Prostate gland (tissue), 2 donors: Measurements from ENCODE around the gene SDS. TPM values are rescaled to one million over a fixed set of nuclear protein-coding genes. Genes with fewer than 3 reads are reported as not detected.

ENCODE experiments used
- DNase-seq: peaks from one replicate; pipeline ENCODE4 v3.0.0-alpha.2; 2019; ENCODE audit warnings: low spot score
- H3K27ac ChIP-seq, 2 donors: fragments of 200-600 bp; sonication (generic); 2 replicates each; pipeline ENCODE4 v1.5.1; 2017 to 2019
- H3K27me3 ChIP-seq: fragments of 200-600 bp; sonication (generic); replicated peaks from 2 replicates; pipeline ENCODE4 v1.5.1; 2019; ENCODE audit not compliant: insufficient read depth
- H3K36me3 ChIP-seq, 2 donors: fragments of 200-600 bp; sonication (generic); 1 replicate in 1 of 2; 2 replicates in 1 of 2; pipeline versions ENCODE4 v1.5.1 to v1.8.1; 2017 to 2019
- H3K4me1 ChIP-seq: fragments of 200-600 bp; sonication (generic); replicated peaks from 2 replicates; pipeline ENCODE4 v1.5.1; 2019
- H3K4me3 ChIP-seq, 2 donors: fragments of 200-600 bp; sonication (generic); 2 replicates each; pipeline ENCODE4 v1.5.1; 2017 to 2019
- H3K9me3 ChIP-seq: fragments of 200-600 bp; sonication (generic); 2 replicates; pipeline ENCODE4 v1.5.1; 2017
- CTCF ChIP-seq, 4 experiments: fragments of 200-600 bp in 2 of 4; fragments of 450-650 bp in 2 of 4; sonication (generic) in 2 of 4; IDR thresholded peaks; 1 replicate in 3 of 4; 2 replicates in 1 of 4; pipeline ENCODE4 v1.5.1; 2016 to 2019; ENCODE audit warnings: antibody characterized with exemption in 4 of 4, mild to moderate bottlenecking in 2 of 4, moderate library complexity in 2 of 4
- POLR2A ChIP-seq: fragments of 450-650 bp; IDR thresholded peaks from one replicate; pipeline ENCODE4 v1.6.1; 2016; ENCODE audit warnings: antibody characterized with exemption, mild to moderate bottlenecking
- POLR2AphosphoS5 ChIP-seq: sonication (generic); formaldehyde crosslinking; IDR thresholded peaks from one replicate; pipeline ENCODE4 v1.6.1; 2017; ENCODE audit warnings: antibody characterized with exemption
- WGBS: methylation state at CpG from one replicate; pipeline ENCODE4 v1.1.5; 2018; 5-methylcytosine and 5-hydroxymethylcytosine counted together
- intact Hi-C: fragments of 100-400 bp; cut with DNase I; formaldehyde crosslinking; loops from one replicate; pipeline ENCODE4 v1.14.2; 2022
- total RNA-seq, 2 donors: library from RNA; depleted of rRNA; stranded (reverse); fragments of >200 nt; gene quantifications; one replicate each; pipeline ENCODE4 v1.1.0, GENCODE V29; 2016

The SDS gene
- total RNA-seq, 2 donors from 2014 or later: 0.50 to 0.80 TPM

- Histone ChIP-seq H3K9me3 (no peaks in the 10 kb centered on the region), H3K27ac (no peak overlapping the region), H3K4me3 (no peak overlapping the region), H3K27me3 (no peaks in the 10 kb centered on the region), H3K4me1 (no peaks in the 10 kb centered on the region), H3K36me3 (peaks cover 0 to 6% of the 10 kb centered on the region in 2 donors)
- TF ChIP-seq POLR2AphosphoS5 (no peak), POLR2A (no peak), CTCF (IDR thresholded peaks at IDR 0.05) (no peak)
- no peak for DNase-seq
- intact Hi-C loops: no loop called here
- 85% methylated on average over 3 of the region's 3 CpGs for WGBS
These were observed 12.5 kb downstream of the SDS start for GRCh38 chr12:113391145-113391544.

DNA sequence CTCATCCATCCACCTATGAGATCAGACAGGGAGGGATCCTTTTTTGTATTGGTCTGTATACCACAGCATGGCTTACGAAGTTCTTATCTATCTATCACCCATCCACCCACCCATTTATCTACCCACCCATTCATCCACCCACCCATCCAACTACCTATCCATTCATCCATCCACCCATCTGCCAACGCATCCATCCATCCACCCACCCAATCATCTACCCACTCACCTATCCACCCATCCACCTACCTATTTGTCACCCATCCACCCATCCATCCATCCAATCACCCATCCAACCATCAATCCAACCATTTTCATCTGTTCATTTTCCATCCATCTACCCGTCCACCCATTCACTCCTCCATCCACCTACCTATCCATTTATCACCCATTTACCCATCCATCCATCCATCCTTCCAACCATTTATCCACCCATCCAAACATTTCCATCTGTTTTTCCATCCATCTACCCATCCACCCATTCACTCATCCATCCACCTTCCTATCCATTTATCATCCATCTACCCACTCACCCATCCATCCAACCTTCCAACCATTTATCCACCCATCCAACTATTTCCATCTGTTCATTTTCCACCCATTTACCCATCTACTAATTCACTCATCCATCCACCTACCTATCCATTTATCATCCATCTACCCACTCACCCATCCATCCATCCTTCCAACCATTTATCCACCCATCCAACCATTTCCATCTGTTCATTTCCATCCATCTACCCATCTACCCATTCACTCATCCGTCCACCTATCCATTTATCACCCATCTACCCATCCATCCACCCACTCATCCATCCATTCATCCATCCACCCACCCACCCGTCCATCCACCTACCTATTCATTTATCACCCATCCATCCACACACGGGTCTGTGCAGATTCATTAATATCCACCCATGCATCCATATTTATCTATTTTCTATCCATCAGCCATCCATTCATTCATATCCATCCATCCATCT lies 13.3 kb downstream of the SDS start:
- no peaks in the 10 kb centered on the region for H3K27me3 ChIP-seq
- no peak overlapping the region for H3K4me3 ChIP-seq
- peaks cover 0 to 6% of the 10 kb centered on the region in 2 donors for H3K36me3 ChIP-seq
- H3K27ac ChIP-seq: no peak overlapping the region
- TF ChIP-seq CTCF (IDR thresholded peaks at IDR 0.05) (no peak), POLR2AphosphoS5 (no peak), POLR2A (no peak)
- WGBS: 94% methylated on average over 6 of the region's 6 CpGs
- DNase-seq: no peak
- no peaks in the 10 kb centered on the region for H3K9me3 ChIP-seq
- intact Hi-C loops: no loop called here
- H3K4me1 ChIP-seq: no peaks in the 10 kb centered on the region

GRCh38 chr12:113388351-113388750 lies 15.3 kb downstream of the SDS start:
- H3K27ac ChIP-seq: no peak overlapping the region
- H3K36me3 ChIP-seq: peaks cover 0 to 6% of the 10 kb centered on the region in 2 donors
- 94% methylated on average over 14 of the region's 14 CpGs for WGBS
- intact Hi-C loops: no loop called here
- no peaks in the 10 kb centered on the region for H3K9me3 ChIP-seq
- H3K4me1 ChIP-seq: no peaks in the 10 kb centered on the region
- no peak for DNase-seq
- no peak overlapping the region for H3K4me3 ChIP-seq
- no peaks in the 10 kb centered on the region for H3K27me3 ChIP-seq
- TF ChIP-seq POLR2A (no peak), CTCF (IDR thresholded peaks at IDR 0.05) (no peak), POLR2AphosphoS5 (no peak)

- DNase-seq: no peak
- intact Hi-C loops: no loop called here
- WGBS: 90% methylated on average over 11 of the region's 11 CpGs
- Histone ChIP-seq H3K4me1 (no peaks in the 10 kb centered on the region), H3K27ac (no peak overlapping the region), H3K27me3 (no peaks in the 10 kb centered on the region), H3K9me3 (no peaks in the 10 kb centered on the region), H3K4me3 (no peak overlapping the region), H3K36me3 (peaks cover 0 to 6% of the 10 kb centered on the region in 2 donors)
- no peak for TF ChIP-seq POLR2A
- TF ChIP-seq POLR2AphosphoS5: no peak
- TF ChIP-seq CTCF (IDR thresholded peaks at IDR 0.05): no peak
These were observed 16.1 kb downstream of the SDS start for GRCh38 chr12:113387631-113388030.
